Measurements from ENCODE around the gene TOX3.

The TOX3 gene

GRCh38 chr16:52439750-52440149 is 107.2 kb downstream of the TOX3 start:
- H4K20me1 ChIP-seq (ENCODE audit: low read depth, low read length): no peaks in the 10 kb centered on the region

GRCh38 chr16:52439171-52439701 is 107.7 kb downstream of the TOX3 start:
- H2AFZ ChIP-seq (ENCODE audit: low read depth, low read length, severe bottlenecking): no peak overlapping the region
- H3K4me2 ChIP-seq (ENCODE audit: low read depth, low read length, poor library complexity, severe bottlenecking): no peak overlapping the region
- H3F3A ChIP-seq (ENCODE audit: insufficient read depth): no peaks in the 10 kb centered on the region
- no peak overlapping the region for H3K27ac ChIP-seq (ENCODE audit: low read depth, low read length)
- no peak overlapping the region for H3K9ac ChIP-seq (ENCODE audit: low read length)
- no peaks in the 10 kb centered on the region for H3K27me3 ChIP-seq (ENCODE audit: low read length)
- no peaks in the 10 kb centered on the region for H3K36me3 ChIP-seq (ENCODE audit: low read length)
- H4K20me1 ChIP-seq (ENCODE audit: low read depth, low read length): no peaks in the 10 kb centered on the region
- no peaks in the 10 kb centered on the region for H3K9me2 ChIP-seq (replicated peaks; ENCODE audit: insufficient read depth, low read length)
- TF ChIP-seq EZH2phosphoT487 (conservative IDR thresholded peaks at IDR 0.05; ENCODE audit: low read length): no peak
- TF ChIP-seq CTCF (IDR thresholded peaks at IDR 0.05; ENCODE audit: insufficient read depth, low read length, poor library complexity, severe bottlenecking): no peak
- no peaks in the 10 kb centered on the region for H3K79me2 ChIP-seq (ENCODE audit: insufficient read depth, low read length)
- no peak overlapping the region for H3K4me3 ChIP-seq (ENCODE audit: insufficient read depth, low read length, poor library complexity, severe bottlenecking)
- peaks cover 3% of the 10 kb centered on the region; the same call in 1 of the 2 replicates for H3K9me3 ChIP-seq (ENCODE audit: insufficient read depth, low read length)

More at GRCh38 chr16:52439750-52440149, 107.2 kb downstream of the TOX3 start:
- TF ChIP-seq CTCF (IDR thresholded peaks at IDR 0.05; ENCODE audit: insufficient read depth, low read length, poor library complexity, severe bottlenecking) (no peak), EZH2phosphoT487 (conservative IDR thresholded peaks at IDR 0.05; ENCODE audit: low read length) (no peak)
- Histone ChIP-seq H3K4me2 (ENCODE audit: low read depth, low read length, poor library complexity, severe bottlenecking) (no peak overlapping the region), H3K36me3 (ENCODE audit: low read length) (no peaks in the 10 kb centered on the region), H3K79me2 (ENCODE audit: insufficient read depth, low read length) (no peaks in the 10 kb centered on the region), H3F3A (ENCODE audit: insufficient read depth) (no peaks in the 10 kb centered on the region), H3K4me3 (ENCODE audit: insufficient read depth, low read length, poor library complexity, severe bottlenecking) (no peak overlapping the region), H3K27me3 (ENCODE audit: low read length) (no peaks in the 10 kb centered on the region), H3K9me3 (ENCODE audit: insufficient read depth, low read length) (peaks cover 3% of the 10 kb centered on the region; the same call in 1 of the 2 replicates), H3K9me2 (replicated peaks; ENCODE audit: insufficient read depth, low read length) (no peaks in the 10 kb centered on the region), H2AFZ (ENCODE audit: low read depth, low read length, severe bottlenecking) (no peak overlapping the region), H3K27ac (ENCODE audit: low read depth, low read length) (no peak overlapping the region), H3K9ac (ENCODE audit: low read length) (no peak overlapping the region)

- Histone ChIP-seq H3F3A (ENCODE audit: insufficient read depth) (no peaks in the 10 kb centered on the region), H3K4me3 (ENCODE audit: insufficient read depth, low read length, poor library complexity, severe bottlenecking) (no peak overlapping the region), H3K9ac (ENCODE audit: low read length) (no peak overlapping the region), H2AFZ (ENCODE audit: low read depth, low read length, severe bottlenecking) (no peak overlapping the region), H3K9me3 (ENCODE audit: insufficient read depth, low read length) (peaks cover 3% of the 10 kb centered on the region; the same call in 1 of the 2 replicates), H4K20me1 (ENCODE audit: low read depth, low read length) (no peaks in the 10 kb centered on the region), H3K9me2 (replicated peaks; ENCODE audit: insufficient read depth, low read length) (no peaks in the 10 kb centered on the region), H3K36me3 (ENCODE audit: low read length) (no peaks in the 10 kb centered on the region), H3K27me3 (ENCODE audit: low read length) (no peaks in the 10 kb centered on the region), H3K27ac (ENCODE audit: low read depth, low read length) (no peak overlapping the region), H3K4me2 (ENCODE audit: low read depth, low read length, poor library complexity, severe bottlenecking) (no peak overlapping the region), H3K79me2 (ENCODE audit: insufficient read depth, low read length) (no peaks in the 10 kb centered on the region)
- no peak for TF ChIP-seq CTCF (IDR thresholded peaks at IDR 0.05; ENCODE audit: insufficient read depth, low read length, poor library complexity, severe bottlenecking)
- TF ChIP-seq EZH2phosphoT487 (conservative IDR thresholded peaks at IDR 0.05; ENCODE audit: low read length): no peak
Observed at GRCh38 chr16:52437277-52437670, 109.7 kb downstream of the TOX3 start.

Data from SU-DHL-6 (cell line).